Fibroblast of villous mesenchyme (primary cell): Measurements from ENCODE around the gene OR6C70. TPM values are rescaled to one million over a fixed set of nuclear protein-coding genes. Genes with fewer than 3 reads are reported as not detected.

Experiments used
- DNase-seq: peaks from one replicate; pipeline ENCODE4 v3.0.0-alpha.2; 2010; ENCODE audit warnings: low read depth
- H3K4me3 ChIP-seq: 2 replicates; pipeline ENCODE4 v1.5.1; 2011; ENCODE audit warnings: low read depth, mild to moderate bottlenecking, low read length
- CTCF ChIP-seq: IDR thresholded peaks from 2 replicates; pipeline ENCODE4 v1.5.1; 2012; ENCODE audit warnings: low read depth, mild to moderate bottlenecking, low read length; ENCODE audit not compliant: insufficient read depth
- total RNA-seq: library from RNA; depleted of rRNA; stranded (reverse); fragments of >200 nt; gene quantifications from 2 replicates; pipeline ENCODE4 v1.2.3, GENCODE V29; 2012

Gene OR6C70
- not detected in 2 replicates for total RNA-seq

GRCh38 chr12:55470088-55470829 lies at the start of gene OR6C70:
OR6C70 (minus strand) TSS chr12:55470138; CDS start chr12:55470138, 0 bp downstream.
- TF ChIP-seq CTCF, result no peak

GRCh38 chr12:55516391-55516790 lies 46.5 kb upstream of the OR6C70 start:
- no peak for TF ChIP-seq CTCF
- DNase-seq, result no peak
- no peak overlapping the region for H3K4me3 ChIP-seq

More at GRCh38 chr12:55470088-55470829, at the start of gene OR6C70:
- DNase-seq, result no peak
- H3K4me3 ChIP-seq, result no peak within 1 kb of the TSS

GRCh38 chr12:55515696-55516095 lies 45.8 kb upstream of the OR6C70 start:
- no peak for DNase-seq
- no peak overlapping the region for H3K4me3 ChIP-seq
- TF ChIP-seq CTCF, result no peak

- no peak for TF ChIP-seq CTCF
- DNase-seq, result no peak
- H3K4me3 ChIP-seq, result no peak overlapping the region
Measured at GRCh38 chr12:55501601-55502000, 31.7 kb upstream of the OR6C70 start.

DNA sequence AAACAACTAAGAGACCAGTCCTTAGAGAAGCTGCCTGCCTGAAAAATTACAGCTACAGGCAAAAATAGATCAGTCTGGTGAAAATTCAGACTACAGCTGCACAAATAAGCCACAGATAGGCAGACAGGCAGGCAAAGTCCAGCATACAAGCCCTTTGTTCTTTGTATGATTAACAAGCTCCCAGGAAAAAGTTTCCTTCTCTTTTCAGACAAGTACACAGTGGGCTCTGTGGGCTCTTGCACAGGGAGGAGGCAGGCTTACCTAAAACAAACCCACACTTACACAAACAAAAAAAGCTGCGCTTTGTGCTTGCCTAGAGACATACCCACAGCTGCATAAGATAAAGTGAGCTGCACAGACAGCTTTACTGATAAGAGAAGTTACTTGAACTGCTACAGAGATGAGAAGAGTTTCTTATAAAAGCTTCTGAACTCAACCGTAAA lies 29.9 kb upstream of the OR6C70 start:
- no peak for DNase-seq
- H3K4me3 ChIP-seq, result no peak overlapping the region
- no peak for TF ChIP-seq CTCF

DNA sequence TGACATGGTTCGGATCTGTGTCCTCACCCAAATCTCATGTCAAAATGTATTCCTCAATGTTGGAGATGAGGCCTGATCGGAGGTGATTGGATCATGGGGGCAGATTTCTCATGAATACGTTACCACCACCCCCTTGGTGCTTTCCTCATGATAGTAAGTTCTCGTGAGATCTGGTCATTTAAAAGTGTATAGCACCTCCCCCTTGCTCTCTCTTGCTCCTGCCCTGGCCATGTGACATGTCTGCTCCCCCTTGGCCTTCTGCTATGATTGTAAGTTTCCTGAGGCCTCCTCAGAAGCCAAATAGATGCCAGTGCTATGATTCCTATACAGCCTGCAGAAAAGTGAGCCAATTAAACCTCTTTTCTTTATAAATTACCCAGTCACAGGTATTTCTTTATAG lies 29.3 kb upstream of the OR6C70 start:
- no peak for TF ChIP-seq CTCF
- DNase-seq, result no peak
- H3K4me3 ChIP-seq, result no peak overlapping the region

GRCh38 chr12:55495490-55495889 lies 25.6 kb upstream of the OR6C70 start:
- TF ChIP-seq CTCF, result no peak
- no peak overlapping the region for H3K4me3 ChIP-seq
- DNase-seq, result no peak
